Breast epithelium (tissue), 4 donors: Measurements from ENCODE around the gene NLRP2B. TPM values are rescaled to one million over a fixed set of nuclear protein-coding genes. Genes with fewer than 3 reads are reported as not detected.

ENCODE experiments used
- DNase-seq, 2 donors: peaks; one replicate each; pipeline ENCODE4 v3.0.0-alpha.2; 2019; ENCODE audit warnings: low spot score in 2 of 2
- H3K27ac ChIP-seq, 2 donors: fragments of 200-600 bp; sonication (generic) in 1 of 2; one replicate each; pipeline ENCODE4 v1.5.1; 2016 to 2019; ENCODE audit warnings: mild to moderate bottlenecking in 1 of 2
- H3K27me3 ChIP-seq, 2 donors: fragments of 200-600 bp; sonication (generic) in 1 of 2; one replicate each; pipeline versions ENCODE4 v1.5.1 to v1.6.0; 2017 to 2019; ENCODE audit warnings: control low read depth in 1 of 2, mild to moderate bottlenecking in 1 of 2
- H3K36me3 ChIP-seq: fragments of 200-600 bp; one replicate; pipeline ENCODE4 v1.5.1; 2019
- H3K4me1 ChIP-seq, 2 donors: fragments of 200-600 bp; sonication (generic); one replicate each; pipeline ENCODE4 v1.5.1; 2016 to 2019; ENCODE audit warnings: control low read depth in 1 of 2
- H3K4me3 ChIP-seq, 3 donors: fragments of 200-600 bp; sonication (generic); 1 replicate in 2 of 3; 2 replicates in 1 of 3; pipeline ENCODE4 v1.5.1; 2016 to 2019; ENCODE audit warnings: mild to moderate bottlenecking in 3 of 3, moderate library complexity in 2 of 3
- H3K9me3 ChIP-seq, 2 donors: fragments of 200-600 bp; sonication (generic) in 1 of 2; one replicate each; pipeline ENCODE4 v1.5.1; 2016 to 2019; ENCODE audit warnings: control low read depth in 1 of 2
- CTCF ChIP-seq, 3 donors: fragments of 450-650 bp; IDR thresholded peaks; one replicate each; pipeline ENCODE4 v1.5.1; 2016 to 2017; ENCODE audit warnings: antibody characterized with exemption in 3 of 3, mild to moderate bottlenecking in 3 of 3, moderate library complexity in 3 of 3
- POLR2A ChIP-seq: fragments of 450-650 bp; IDR thresholded peaks from one replicate; pipeline ENCODE4 v1.6.1; 2016; ENCODE audit warnings: antibody characterized with exemption, mild to moderate bottlenecking, moderate library complexity
- POLR2AphosphoS5 ChIP-seq, 3 donors: sonication (generic); formaldehyde crosslinking; IDR thresholded peaks; one replicate each; pipeline ENCODE4 v1.6.1; 2017; ENCODE audit warnings: antibody characterized with exemption in 3 of 3
- intact Hi-C: fragments of 100-400 bp; cut with DNase I; formaldehyde crosslinking; loops from one replicate; pipeline ENCODE4 v1.15.1; 2023; ENCODE audit warnings: low total_unique reads
- total RNA-seq, 3 donors: library from RNA; depleted of rRNA; stranded (reverse); fragments of >200 nt; gene quantifications; one replicate each; pipeline ENCODE4 v1.1.0, GENCODE V29; 2016

Gene NLRP2B
- total RNA-seq, 3 donors from 2014 or later = 0.16 to 0.73 (median 0.66) TPM

- TF ChIP-seq CTCF (IDR thresholded peaks at IDR 0.05) (no peak), POLR2AphosphoS5 (IDR thresholded peaks at IDR 0.05) (no peak), POLR2A (no peak)
- Histone ChIP-seq H3K9me3 (peaks cover 10 to 22% of the 10 kb centered on the region in 2 donors), H3K4me1 (no peaks in the 10 kb centered on the region), H3K27ac (no peak overlapping the region), H3K36me3 (no peaks in the 10 kb centered on the region), H3K4me3 (no peak overlapping the region), H3K27me3 (peaks cover 0 to 6% of the 10 kb centered on the region in 2 donors)
- no peak for DNase-seq
- intact Hi-C loops = no loop called here
Observed at GRCh38 chrX:57675320-57675719, 4.7 kb downstream of the NLRP2B start.

GRCh38 chrX:57674861-57675260, 5.2 kb downstream of the NLRP2B start:
- Histone ChIP-seq H3K4me3 (no peak overlapping the region), H3K4me1 (no peaks in the 10 kb centered on the region), H3K9me3 (peaks cover 10 to 22% of the 10 kb centered on the region in 2 donors), H3K36me3 (no peaks in the 10 kb centered on the region), H3K27me3 (peaks cover 0 to 2% of the 10 kb centered on the region in 2 donors), H3K27ac (no peak overlapping the region)
- intact Hi-C loops = no loop called here
- no peak for DNase-seq
- TF ChIP-seq CTCF (IDR thresholded peaks at IDR 0.05) = no peak
- TF ChIP-seq POLR2A = no peak
- TF ChIP-seq POLR2AphosphoS5 (IDR thresholded peaks at IDR 0.05) = no peak

GRCh38 chrX:57669961-57670360, 10.1 kb downstream of the NLRP2B start:
- Histone ChIP-seq H3K27me3 (peaks cover 0 to 3% of the 10 kb centered on the region in 2 donors), H3K36me3 (no peaks in the 10 kb centered on the region), H3K4me1 (no peaks in the 10 kb centered on the region), H3K27ac (no peak overlapping the region), H3K4me3 (no peak overlapping the region), H3K9me3 (peaks cover 10 to 21% of the 10 kb centered on the region in 2 donors)
- no peak for DNase-seq
- intact Hi-C loops = no loop called here
- no peak for TF ChIP-seq POLR2AphosphoS5 (IDR thresholded peaks at IDR 0.05)

GRCh38 chrX:57667010-57667409, 13.1 kb downstream of the NLRP2B start:
- no peak overlapping the region for H3K27ac ChIP-seq
- DNase-seq = no peak
- H3K36me3 ChIP-seq = no peaks in the 10 kb centered on the region
- H3K27me3 ChIP-seq = peaks cover 0 to 3% of the 10 kb centered on the region in 2 donors
- no peaks in the 10 kb centered on the region for H3K4me1 ChIP-seq
- TF ChIP-seq POLR2A (no peak), CTCF (IDR thresholded peaks at IDR 0.05) (no peak), POLR2AphosphoS5 (IDR thresholded peaks at IDR 0.05) (no peak)
- H3K4me3 ChIP-seq = no peak overlapping the region
- intact Hi-C loops = no loop called here
- no peaks in the 10 kb centered on the region for H3K9me3 ChIP-seq

- Histone ChIP-seq H3K4me3 (no peak overlapping the region), H3K36me3 (no peaks in the 10 kb centered on the region), H3K27ac (no peak overlapping the region), H3K9me3 (peaks cover 14 to 19% of the 10 kb centered on the region in 2 donors), H3K4me1 (no peaks in the 10 kb centered on the region), H3K27me3 (no peaks in the 10 kb centered on the region)
- DNase-seq = no peak
- intact Hi-C loops = no loop called here
- no peak for TF ChIP-seq CTCF (IDR thresholded peaks at IDR 0.05)
- no peak for TF ChIP-seq POLR2A
- TF ChIP-seq POLR2AphosphoS5 (IDR thresholded peaks at IDR 0.05) = no peak
Observed at GRCh38 chrX:57655065-57655464, 25.0 kb downstream of the NLRP2B start.

- TF ChIP-seq POLR2AphosphoS5 (IDR thresholded peaks at IDR 0.05) = no peak
- no peak for TF ChIP-seq CTCF (IDR thresholded peaks at IDR 0.05)
- TF ChIP-seq POLR2A = no peak
- intact Hi-C loops = no loop called here
- Histone ChIP-seq H3K4me1 (no peaks in the 10 kb centered on the region), H3K36me3 (no peaks in the 10 kb centered on the region), H3K27ac (no peak overlapping the region), H3K27me3 (no peaks in the 10 kb centered on the region), H3K4me3 (no peak overlapping the region), H3K9me3 (peaks cover 14 to 19% of the 10 kb centered on the region in 2 donors)
- no peak for DNase-seq
Observed at GRCh38 chrX:57652705-57653104, 27.4 kb downstream of the NLRP2B start.
